ENCODE results near the gene SLC38A8. TPM values are rescaled to one million over a fixed set of nuclear protein-coding genes. Genes with fewer than 3 reads are reported as not detected.

Gene SLC38A8
- total and polyA plus RNA-seq, 11 donors = 0.29 to 25.3 (median 0.87) TPM; not detected in 3

GRCh38 chr16:83964684-83965443, 77.7 kb downstream of the SLC38A8 start:
- DNase-seq (peak in 2 of 5 donors; percentile 16 to 38), ATAC-seq (no peak)
- WGBS, 4 donors = 94 to 96% (median 95%) methylated on average over 3 to 26 of the region's 26 CpGs
- H3K9me3 ChIP-seq = no peaks in the 10 kb centered on the region
- peaks cover 0 to 54% (median 21%) of the 10 kb centered on the region in 9 donors for H3K36me3 ChIP-seq
- peak overlapping the region in 3 of 12 donors; percentile 71 to 87 (median 77) for H3K27ac ChIP-seq
- peaks cover 0 to 17% (median 4%) of the 10 kb centered on the region in 12 donors for H3K4me1 ChIP-seq
- TF ChIP-seq, protein P1, sequence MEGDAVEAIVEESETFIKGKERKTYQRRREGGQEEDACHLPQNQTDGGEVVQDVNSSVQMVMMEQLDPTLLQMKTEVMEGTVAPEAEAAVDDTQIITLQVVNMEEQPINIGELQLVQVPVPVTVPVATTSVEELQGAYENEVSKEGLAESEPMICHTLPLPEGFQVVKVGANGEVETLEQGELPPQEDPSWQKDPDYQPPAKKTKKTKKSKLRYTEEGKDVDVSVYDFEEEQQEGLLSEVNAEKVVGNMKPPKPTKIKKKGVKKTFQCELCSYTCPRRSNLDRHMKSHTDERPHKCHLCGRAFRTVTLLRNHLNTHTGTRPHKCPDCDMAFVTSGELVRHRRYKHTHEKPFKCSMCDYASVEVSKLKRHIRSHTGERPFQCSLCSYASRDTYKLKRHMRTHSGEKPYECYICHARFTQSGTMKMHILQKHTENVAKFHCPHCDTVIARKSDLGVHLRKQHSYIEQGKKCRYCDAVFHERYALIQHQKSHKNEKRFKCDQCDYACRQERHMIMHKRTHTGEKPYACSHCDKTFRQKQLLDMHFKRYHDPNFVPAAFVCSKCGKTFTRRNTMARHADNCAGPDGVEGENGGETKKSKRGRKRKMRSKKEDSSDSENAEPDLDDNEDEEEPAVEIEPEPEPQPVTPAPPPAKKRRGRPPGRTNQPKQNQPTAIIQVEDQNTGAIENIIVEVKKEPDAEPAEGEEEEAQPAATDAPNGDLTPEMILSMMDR (IDR thresholded peaks at IDR 0.05) = no peak
- no peak for TF ChIP-seq POLR2A (IDR thresholded peaks at IDR 0.05)
- H3K4me3 ChIP-seq = no peak overlapping the region
- intact Hi-C loops (cut with DNase I) = loop anchor here in 7 of 10 donors (2.0 to 10.0 kb wide), 7 partner anchors 92 to 520 kb away; no protein-coding TSS in a partner anchor
- H3K27me3 ChIP-seq = peaks cover 0 to 10% (median 0%) of the 10 kb centered on the region in 9 donors

DNA sequence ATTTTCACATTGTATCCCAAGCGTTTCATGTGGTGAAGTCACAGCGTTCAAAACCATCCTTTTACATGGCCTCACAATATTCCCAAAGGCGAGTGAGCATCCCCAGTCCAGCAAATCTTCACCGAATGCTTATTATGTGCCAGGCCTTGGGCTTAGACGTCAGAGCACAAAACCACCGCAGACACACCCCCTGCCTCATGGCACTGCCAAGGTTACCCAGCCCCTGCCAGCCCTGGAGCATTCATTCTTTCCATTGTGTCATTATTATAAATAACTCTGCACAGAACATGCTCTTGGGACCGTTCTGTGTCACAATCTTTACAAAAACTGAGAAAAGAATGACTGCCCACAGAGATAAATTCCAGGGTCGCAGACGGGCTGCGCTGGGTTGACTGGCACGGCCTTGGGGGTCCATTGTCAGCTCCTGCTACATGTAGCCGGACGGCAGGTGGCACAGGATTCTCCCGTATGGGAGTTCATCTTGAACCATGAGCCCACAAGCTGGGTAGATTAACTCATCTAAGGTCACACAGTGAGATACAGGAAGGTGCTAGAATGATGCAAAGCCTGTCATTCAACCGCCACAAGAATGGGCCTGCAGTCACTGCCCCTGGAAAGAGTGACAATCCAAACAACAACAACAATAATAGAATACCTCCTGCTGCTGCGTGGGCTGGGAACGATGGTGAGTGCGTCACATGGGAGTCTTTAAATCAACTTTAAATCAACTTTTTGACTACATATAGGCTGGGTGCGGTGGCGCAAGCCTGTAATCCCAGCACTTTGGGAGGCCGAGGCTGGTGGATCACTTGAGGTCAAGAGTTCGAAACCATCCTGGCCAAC, 79.1 kb downstream of the SLC38A8 start:
- peak overlapping the region in 11 of 12 donors; percentile 24 to 87 (median 75) for H3K27ac ChIP-seq

DNA sequence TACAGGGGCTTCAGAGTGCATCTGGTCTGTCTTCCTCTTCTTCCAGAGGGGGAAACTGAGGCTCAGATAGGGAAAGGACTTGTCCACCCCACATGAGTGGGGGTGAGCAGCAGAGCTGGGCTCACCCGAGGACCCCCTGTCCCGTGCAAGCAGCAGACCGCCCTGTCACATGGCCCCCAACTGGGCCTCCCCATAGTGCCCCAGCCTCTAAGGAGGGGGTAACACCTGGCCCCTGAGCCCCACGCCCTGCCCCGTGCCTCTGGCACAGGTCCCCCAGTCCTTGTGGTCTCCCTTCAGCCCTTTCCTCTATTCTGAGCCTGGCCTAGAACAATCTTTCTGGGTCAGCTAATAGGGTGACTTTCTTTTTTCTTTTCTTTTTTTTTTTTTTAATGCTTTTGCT, 81.0 kb downstream of the SLC38A8 start:
- Histone ChIP-seq H3K27ac (peak overlapping the region in 1 of 12 donors; percentile 77), H3K4me3 (no peak overlapping the region), H3K27me3 (no peaks in the 10 kb centered on the region), H3K9me3 (no peaks in the 10 kb centered on the region), H3K4me1 (peaks cover 0 to 28% (median 6%) of the 10 kb centered on the region in 12 donors), H3K36me3 (peaks cover 0 to 74% (median 27%) of the 10 kb centered on the region in 9 donors)
- WGBS, 4 donors = 82 to 94% (median 90%) methylated on average over 5 of the region's 5 CpGs
- TF ChIP-seq, protein P1 (IDR thresholded peaks at IDR 0.05) = no peak
- TF ChIP-seq POLR2A (IDR thresholded peaks at IDR 0.05) = no peak
- DNase-seq (no peak), ATAC-seq (no peak)
- intact Hi-C loops (cut with DNase I) = loop anchor here in 3 of 10 donors (5.0 to 10.0 kb wide), 3 partner anchors 96 to 523 kb away; no protein-coding TSS in a partner anchor

More for the DNA sequence above, 79.1 kb downstream of the SLC38A8 start:
- H3K27me3 ChIP-seq = no peaks in the 10 kb centered on the region
- TF ChIP-seq, protein P1 (IDR thresholded peaks at IDR 0.05) = no peak
- TF ChIP-seq POLR2A (IDR thresholded peaks at IDR 0.05) = no peak
- H3K4me3 ChIP-seq = no peak overlapping the region
- H3K36me3 ChIP-seq = peaks cover 0 to 68% (median 27%) of the 10 kb centered on the region in 9 donors
- ATAC-seq (peak; percentile 76 to 84 (median 80)), DNase-seq (peak in 4 of 5 donors; percentile 57 to 82 (median 61))
- intact Hi-C loops (cut with DNase I) = loop anchor here in 4 of 10 donors (2.0 to 10.0 kb wide), 4 partner anchors 94 to 521 kb away; no protein-coding TSS in a partner anchor
- H3K4me1 ChIP-seq = peaks cover 0 to 23% (median 6%) of the 10 kb centered on the region in 12 donors
- no peaks in the 10 kb centered on the region for H3K9me3 ChIP-seq
- WGBS, 4 donors = 70 to 78% (median 75%) methylated on average over 22 of the region's 22 CpGs
